ENCODE results near the gene BNIP3.

BNIP3 gene, protein sequence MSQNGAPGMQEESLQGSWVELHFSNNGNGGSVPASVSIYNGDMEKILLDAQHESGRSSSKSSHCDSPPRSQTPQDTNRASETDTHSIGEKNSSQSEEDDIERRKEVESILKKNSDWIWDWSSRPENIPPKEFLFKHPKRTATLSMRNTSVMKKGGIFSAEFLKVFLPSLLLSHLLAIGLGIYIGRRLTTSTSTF

DNA sequence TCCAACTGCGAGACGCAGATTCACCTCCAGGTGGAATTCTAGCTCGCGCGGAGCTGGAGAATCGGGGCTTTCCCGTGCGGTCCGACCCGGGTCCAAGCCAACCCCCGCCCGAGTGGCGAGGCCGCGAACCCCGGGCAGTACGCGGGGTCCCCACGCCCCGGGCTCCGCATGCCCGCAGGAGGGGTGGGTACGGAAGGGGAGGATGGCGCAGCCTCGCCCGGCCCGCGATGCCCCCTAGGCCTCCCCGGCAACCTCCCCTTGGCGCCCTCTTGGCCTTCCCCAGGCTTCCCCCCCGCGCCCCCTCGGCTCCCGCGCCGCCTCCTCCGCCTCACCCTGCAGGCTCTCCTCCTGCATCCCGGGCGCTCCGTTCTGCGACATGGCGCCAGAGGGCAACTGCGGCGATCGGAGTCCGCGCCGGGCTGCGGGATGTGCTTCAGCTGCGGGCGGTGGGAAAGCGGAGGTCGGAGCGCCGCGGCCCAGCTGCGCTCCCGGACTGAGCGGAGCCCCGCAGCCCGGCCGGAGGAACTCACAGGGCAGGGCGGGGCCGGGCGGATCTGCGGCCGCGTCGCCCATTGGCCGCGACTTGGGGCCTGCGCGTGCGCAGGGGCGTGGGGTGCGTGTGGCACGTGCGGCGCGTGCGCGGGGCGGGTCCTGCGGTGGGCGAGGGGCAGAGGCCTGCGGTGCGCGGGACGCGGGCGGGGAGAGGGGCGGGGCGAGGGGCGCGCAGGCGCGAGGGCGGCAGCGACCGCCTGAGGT lies at the start of gene BNIP3:
Gene BNIP3, minus strand, starts transcription at position 495 of the 756 bp plus-strand sequence. Its CDS starts 117 bp downstream, at position 378.
- H3K4me3 ChIP-seq (ENCODE audit: control insufficient read depth, low read depth, low read length) = peak within 1 kb of the TSS; percentile 61
- peak; percentile 63 for DNase-seq (ENCODE audit: low read depth)
- TF ChIP-seq, protein P1, sequence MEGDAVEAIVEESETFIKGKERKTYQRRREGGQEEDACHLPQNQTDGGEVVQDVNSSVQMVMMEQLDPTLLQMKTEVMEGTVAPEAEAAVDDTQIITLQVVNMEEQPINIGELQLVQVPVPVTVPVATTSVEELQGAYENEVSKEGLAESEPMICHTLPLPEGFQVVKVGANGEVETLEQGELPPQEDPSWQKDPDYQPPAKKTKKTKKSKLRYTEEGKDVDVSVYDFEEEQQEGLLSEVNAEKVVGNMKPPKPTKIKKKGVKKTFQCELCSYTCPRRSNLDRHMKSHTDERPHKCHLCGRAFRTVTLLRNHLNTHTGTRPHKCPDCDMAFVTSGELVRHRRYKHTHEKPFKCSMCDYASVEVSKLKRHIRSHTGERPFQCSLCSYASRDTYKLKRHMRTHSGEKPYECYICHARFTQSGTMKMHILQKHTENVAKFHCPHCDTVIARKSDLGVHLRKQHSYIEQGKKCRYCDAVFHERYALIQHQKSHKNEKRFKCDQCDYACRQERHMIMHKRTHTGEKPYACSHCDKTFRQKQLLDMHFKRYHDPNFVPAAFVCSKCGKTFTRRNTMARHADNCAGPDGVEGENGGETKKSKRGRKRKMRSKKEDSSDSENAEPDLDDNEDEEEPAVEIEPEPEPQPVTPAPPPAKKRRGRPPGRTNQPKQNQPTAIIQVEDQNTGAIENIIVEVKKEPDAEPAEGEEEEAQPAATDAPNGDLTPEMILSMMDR (IDR thresholded peaks at IDR 0.05; ENCODE audit: control insufficient read depth, insufficient read depth, low read depth, low read length, missing control alignments) = no peak

DNA sequence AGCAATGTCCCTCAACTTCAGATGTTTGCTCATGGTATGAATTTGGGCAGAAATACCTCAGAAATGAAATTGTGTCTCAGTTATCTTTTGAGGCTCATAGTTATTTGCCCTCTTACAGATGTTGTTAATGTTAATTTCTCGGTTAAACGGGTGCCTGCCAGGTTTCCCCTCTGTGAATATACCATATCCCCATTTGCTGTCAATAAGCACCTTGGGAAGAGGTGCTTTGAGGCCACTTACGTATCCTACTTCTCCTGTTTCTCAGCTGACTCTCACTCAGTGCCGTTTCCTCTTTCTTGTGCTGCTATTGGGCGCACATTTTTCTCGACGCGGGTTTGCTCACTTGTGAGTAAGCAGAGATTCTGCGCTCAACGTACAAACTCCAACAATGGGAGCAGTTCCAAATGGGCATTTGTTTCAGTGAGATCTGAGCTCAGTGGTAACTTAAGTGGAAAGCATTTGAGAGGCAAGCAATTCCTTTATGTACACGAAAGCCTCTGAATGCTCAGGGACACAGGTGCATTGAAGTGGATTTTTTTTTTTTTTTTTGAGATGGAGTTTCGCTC lies 49.3 kb upstream of the BNIP3 start:
- TF ChIP-seq, protein P1 (IDR thresholded peaks at IDR 0.05; ENCODE audit: control insufficient read depth, insufficient read depth, low read depth, low read length, missing control alignments) = no peak
- H3K4me3 ChIP-seq (ENCODE audit: control insufficient read depth, low read depth, low read length) = no peak overlapping the region
- DNase-seq (ENCODE audit: low read depth) = no peak

DNA sequence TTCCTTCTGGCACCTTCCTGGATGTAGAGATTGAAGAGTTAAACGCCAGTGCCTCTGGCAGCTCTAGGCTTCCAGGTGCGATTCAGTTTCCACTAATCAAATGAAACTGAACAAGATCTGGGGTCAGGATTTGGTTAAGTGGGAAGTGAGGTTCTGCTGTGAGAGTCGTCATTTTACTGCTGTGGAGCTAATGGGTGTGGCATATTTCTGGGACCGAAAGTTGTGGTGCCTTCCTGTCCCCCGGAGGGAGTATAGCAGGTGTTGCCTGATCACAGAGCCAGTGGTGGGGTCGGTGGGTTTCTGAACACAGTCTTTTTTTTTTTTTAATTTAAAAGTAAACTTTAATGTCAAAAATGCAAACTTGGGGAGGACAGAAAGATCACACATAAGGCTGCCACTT lies 47.0 kb upstream of the BNIP3 start:
- DNase-seq (ENCODE audit: low read depth) = no peak
- H3K4me3 ChIP-seq (ENCODE audit: control insufficient read depth, low read depth, low read length) = no peak overlapping the region
- TF ChIP-seq, protein P1 (IDR thresholded peaks at IDR 0.05; ENCODE audit: control insufficient read depth, insufficient read depth, low read depth, low read length, missing control alignments) = no peak

- DNase-seq (ENCODE audit: low read depth) = no peak
- TF ChIP-seq, protein P1 (IDR thresholded peaks at IDR 0.05; ENCODE audit: control insufficient read depth, insufficient read depth, low read depth, low read length, missing control alignments) = no peak
- H3K4me3 ChIP-seq (ENCODE audit: control insufficient read depth, low read depth, low read length) = no peak overlapping the region
Measured at GRCh38 chr10:132027423-132027983, 45.8 kb upstream of the BNIP3 start.

DNA sequence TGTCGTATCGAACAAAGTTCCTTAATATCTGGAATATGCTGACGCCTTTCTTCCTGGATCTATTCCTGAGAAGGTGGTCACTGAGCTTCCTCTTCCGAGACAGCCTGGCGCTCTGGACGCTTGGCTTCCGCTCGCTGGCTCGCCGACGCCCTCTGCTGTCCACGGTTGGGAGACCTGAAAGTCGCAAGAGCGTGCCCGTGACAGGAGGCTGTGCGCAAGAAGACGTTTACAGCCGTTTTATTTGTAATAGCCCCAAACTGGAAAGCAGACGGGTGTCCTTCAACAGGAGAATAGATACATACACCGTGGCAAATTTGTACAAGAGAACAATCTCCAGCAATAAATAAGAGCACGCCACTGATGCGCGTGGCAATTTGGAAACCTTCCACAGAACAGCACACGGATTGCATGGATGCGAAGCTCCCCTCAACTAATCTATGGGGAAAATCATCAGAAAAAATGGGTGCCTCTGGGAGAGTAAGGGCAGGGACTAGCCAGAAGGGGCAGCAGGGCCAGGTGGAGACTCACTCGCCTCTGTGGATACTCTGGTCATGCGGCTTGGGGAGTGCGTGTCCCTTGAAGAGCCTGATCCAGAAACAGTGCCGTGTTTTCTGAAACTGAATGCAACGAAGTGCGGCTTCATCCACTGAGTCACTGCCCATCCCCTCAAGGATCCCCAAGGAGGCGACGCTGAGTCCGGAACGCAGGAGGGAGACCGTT lies 41.5 kb upstream of the BNIP3 start:
- peak overlapping the region; percentile 14 for H3K4me3 ChIP-seq (ENCODE audit: control insufficient read depth, low read depth, low read length)
- DNase-seq (ENCODE audit: low read depth) = peak; percentile 25

More for the DNA sequence above, 41.5 kb upstream of the BNIP3 start:
- TF ChIP-seq, protein P1 (IDR thresholded peaks at IDR 0.05; ENCODE audit: control insufficient read depth, insufficient read depth, low read depth, low read length, missing control alignments) = peak; percentile 96
